HUES48 (cell line): ENCODE data around the gene ATRNL1.
"Not testable (repeated sequence)": the region's sequence is repeated elsewhere in the genome, so short reads cannot be mapped to it uniquely, and the experiment has no call there.

Experiments
- H3K27ac ChIP-seq: one replicate; pipeline ENCODE4 v1.7.0; 2013; ENCODE audit warnings: low read depth, low read length, inconsistent platforms
- H3K27me3 ChIP-seq: 2 replicates; pipeline ENCODE4 v1.6.1; 2013; ENCODE audit warnings: mild to moderate bottlenecking, low read length; ENCODE audit not compliant: control insufficient read depth, insufficient read depth
- H3K36me3 ChIP-seq: 2 replicates; pipeline ENCODE4 v1.6.1; 2013; ENCODE audit warnings: low read length; ENCODE audit not compliant: control insufficient read depth, insufficient read depth
- H3K4me1 ChIP-seq: 2 replicates; pipeline ENCODE4 v1.6.1; 2013; ENCODE audit warnings: mild to moderate bottlenecking, low read length; ENCODE audit not compliant: control insufficient read depth, insufficient read depth
- H3K4me3 ChIP-seq: 2 replicates; pipeline ENCODE4 v1.5.1; 2013; ENCODE audit warnings: mild to moderate bottlenecking, low read depth, low read length
- H3K9ac ChIP-seq: 2 replicates; pipeline ENCODE4 v1.6.1; 2013; ENCODE audit warnings: mild to moderate bottlenecking, low read depth, low read length, moderate library complexity
- H3K9me3 ChIP-seq: 2 replicates; pipeline ENCODE4 v1.6.1; 2013; ENCODE audit warnings: low read length; ENCODE audit not compliant: control insufficient read depth, insufficient read depth

ATRNL1 gene

DNA sequence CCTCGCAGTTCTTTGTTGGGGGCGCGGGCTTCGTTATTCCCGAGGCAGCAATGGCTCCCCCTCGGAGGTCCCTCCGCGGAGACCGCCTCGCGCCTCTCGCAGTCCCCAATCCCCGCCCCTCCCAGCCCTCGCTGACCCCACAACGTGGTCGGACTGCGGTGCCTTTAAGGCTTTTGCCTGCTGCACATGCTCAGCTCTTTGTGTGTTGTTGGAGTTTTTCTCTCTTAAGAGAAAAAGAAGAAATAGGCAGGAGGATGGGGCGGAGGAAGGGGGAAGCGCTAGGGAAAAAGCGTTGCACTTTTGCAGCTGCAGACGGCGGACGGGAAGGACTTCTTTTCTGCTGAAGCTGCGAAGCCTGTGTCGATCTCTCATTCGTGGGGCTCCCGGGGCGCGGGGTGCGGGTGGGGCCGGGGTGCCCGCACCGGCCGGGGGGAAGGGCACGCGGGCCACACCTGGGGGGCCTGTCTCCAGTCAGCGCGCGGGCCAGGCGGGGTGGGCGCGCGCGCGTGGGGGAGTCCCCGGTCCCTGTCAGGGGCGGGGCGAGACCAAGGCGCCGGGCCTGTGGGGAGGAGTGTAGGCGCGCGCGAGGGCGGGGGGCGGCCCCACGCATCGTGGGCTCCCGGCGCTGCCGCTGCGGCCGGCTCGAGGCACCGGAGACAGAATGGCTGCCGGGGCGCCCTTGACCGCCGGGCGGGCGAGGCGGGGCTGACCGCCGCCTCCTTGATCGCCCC, 445 bp upstream of the ATRNL1 start:
- Histone ChIP-seq H3K4me3 (peak overlapping the region; percentile 86), H3K36me3 (no peaks in the 10 kb centered on the region), H3K27ac (no peak overlapping the region), H3K27me3 (peaks cover 28% of the 10 kb centered on the region), H3K4me1 (peaks cover 32% of the 10 kb centered on the region), H3K9me3 (no peaks in the 10 kb centered on the region), H3K9ac (peak overlapping the region; percentile 70)

DNA sequence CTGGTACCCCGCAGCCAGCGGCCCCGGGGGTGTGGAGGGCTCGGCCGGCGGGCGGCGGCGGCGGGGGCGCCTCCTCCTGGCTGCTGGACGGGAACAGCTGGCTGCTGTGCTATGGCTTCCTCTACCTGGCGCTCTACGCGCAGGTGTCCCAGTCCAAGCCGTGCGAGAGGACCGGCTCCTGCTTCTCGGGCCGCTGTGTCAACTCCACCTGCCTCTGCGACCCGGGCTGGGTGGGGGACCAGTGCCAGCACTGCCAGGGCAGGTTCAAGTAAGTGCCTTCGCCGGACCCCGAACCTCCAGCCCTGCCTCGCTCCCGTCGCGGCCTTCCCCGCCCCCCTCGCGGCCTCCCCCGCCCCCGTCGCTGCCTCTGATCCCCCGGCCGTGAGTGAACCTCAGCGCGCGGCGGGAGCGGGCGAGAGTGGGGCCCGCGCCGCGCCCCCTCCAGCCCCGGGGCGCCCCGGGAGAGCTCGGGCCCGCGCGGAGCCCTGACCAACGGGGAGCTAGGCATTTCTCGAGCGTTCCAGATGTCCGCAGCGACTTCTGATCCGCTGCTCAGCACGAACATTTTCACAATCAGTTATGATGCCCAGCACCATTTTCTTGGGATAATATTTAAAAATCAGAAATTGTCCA, 727 bp downstream of the ATRNL1 start:
- Histone ChIP-seq H3K9ac (no peak overlapping the region), H3K4me3 (peak overlapping the region; percentile 86), H3K4me1 (peaks cover 32% of the 10 kb centered on the region), H3K9me3 (no peaks in the 10 kb centered on the region), H3K27me3 (peaks cover 28% of the 10 kb centered on the region), H3K36me3 (no peaks in the 10 kb centered on the region), H3K27ac (no peak overlapping the region)

DNA sequence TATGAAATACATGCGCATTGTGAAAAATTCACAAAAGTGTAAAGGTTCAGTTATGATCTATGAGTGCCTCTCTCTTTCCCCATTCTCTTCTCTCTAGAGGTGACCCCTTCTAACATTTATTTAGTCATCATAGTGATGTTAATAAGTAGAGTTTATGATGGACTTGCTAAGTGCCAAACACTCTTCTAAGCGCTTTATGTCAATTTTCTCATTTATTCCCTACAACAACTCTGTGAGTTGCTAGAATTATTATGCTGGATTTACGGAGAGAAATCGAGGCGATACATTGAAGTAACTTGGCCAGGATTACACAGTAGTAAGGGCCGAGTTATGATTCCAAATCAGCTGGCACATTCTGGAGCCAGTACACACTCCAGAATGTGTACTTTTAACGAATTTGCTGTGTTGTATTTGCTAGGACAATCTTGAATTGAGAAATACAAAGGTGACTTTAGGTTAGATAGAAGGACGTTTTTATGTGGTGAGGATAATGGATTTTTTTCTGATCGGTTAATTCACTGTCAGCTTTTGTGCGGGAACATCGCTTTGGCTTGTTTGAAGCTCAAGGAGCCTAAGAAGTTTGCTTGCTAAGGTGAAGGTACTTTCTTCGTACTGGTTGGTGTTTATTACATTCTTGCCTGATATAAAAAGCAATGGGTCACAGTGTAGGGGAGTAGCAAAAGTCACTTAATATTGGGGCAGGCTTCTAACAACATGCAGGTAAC, 1.4 kb downstream of the ATRNL1 start:
- H3K27me3 ChIP-seq: peaks cover 28% of the 10 kb centered on the region
- H3K36me3 ChIP-seq: no peaks in the 10 kb centered on the region
- peaks cover 32% of the 10 kb centered on the region for H3K4me1 ChIP-seq
- peak overlapping the region; percentile 86 for H3K4me3 ChIP-seq
- no peaks in the 10 kb centered on the region for H3K9me3 ChIP-seq
- H3K27ac ChIP-seq: no peak overlapping the region
- no peak overlapping the region for H3K9ac ChIP-seq

DNA sequence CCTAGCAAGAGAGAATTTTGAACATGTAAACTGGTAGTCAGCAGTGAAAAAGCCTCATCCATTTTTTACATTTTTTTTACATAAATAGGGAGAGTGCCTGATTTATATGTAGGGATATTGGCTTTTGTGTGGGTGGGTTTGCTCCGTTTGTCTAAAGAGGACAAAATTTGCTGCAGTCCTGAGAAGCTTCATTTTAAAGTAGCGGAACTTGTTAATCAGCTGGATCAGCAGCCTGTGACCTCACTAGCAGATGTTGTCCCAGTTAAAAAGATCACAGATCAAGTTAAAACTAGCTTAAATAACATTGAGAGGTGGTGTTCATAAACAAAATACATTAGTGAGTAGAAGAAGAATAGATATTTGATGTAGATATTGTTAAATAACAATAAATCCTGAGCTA, 2.6 kb downstream of the ATRNL1 start:
- H3K4me3 ChIP-seq: peak overlapping the region; percentile 36; the same call in 1 of the 2 replicates
- H3K36me3 ChIP-seq: no peaks in the 10 kb centered on the region
- no peaks in the 10 kb centered on the region for H3K9me3 ChIP-seq
- peaks cover 32% of the 10 kb centered on the region for H3K4me1 ChIP-seq
- peaks cover 28% of the 10 kb centered on the region for H3K27me3 ChIP-seq
- H3K9ac ChIP-seq: no peak overlapping the region
- no peak overlapping the region for H3K27ac ChIP-seq

DNA sequence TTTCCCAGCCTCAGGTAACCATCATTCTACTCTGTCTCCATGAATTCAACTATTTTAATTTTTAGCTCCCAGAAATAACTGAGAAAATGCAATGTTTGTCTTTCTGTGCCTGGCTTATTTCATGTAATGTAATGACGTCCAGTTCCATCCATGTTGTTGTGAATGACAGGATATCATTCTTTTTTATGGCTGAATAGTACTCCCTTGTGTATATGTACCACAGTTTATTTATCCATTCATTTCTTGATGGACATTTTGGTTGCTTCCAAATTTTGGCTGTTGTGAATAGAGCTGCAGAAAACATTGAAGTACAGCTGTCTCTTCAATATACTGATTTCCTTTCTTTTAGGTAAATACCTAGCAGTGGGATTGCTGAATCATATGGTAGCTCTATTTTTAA, 10.5 kb downstream of the ATRNL1 start:
- Histone ChIP-seq H3K9ac (no peak overlapping the region), H3K36me3 (no peaks in the 10 kb centered on the region), H3K4me1 (no peaks in the 10 kb centered on the region)

GRCh38 chr10:115105411-115105810, 12.2 kb downstream of the ATRNL1 start:
- peaks cover 32% of the 10 kb centered on the region for H3K9me3 ChIP-seq

More for the DNA sequence above, 10.5 kb downstream of the ATRNL1 start:
- Histone ChIP-seq H3K4me3 (no peak overlapping the region), H3K9me3 (peaks cover 32% of the 10 kb centered on the region), H3K27me3 (no peaks in the 10 kb centered on the region), H3K27ac (no peak overlapping the region)

DNA sequence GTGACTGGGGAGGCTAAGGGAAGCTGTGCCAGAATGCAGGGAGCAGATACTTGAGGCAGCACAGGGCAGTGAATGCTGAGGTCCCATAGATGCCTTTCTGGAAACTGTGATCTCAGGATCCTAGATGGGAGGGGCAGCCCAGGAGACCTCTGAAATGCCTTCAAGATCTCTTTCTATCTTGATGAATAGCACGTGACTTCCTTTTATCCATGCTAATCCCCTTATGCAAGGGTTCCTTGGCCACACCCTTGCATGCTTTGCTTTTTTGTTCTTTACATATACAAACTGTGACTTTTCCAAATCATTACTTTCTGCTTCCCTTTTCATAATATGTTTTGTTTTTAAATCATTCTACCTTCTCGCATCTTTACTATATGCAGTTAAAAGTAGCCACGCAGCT, 14.7 kb downstream of the ATRNL1 start:
- no peaks in the 10 kb centered on the region for H3K27me3 ChIP-seq
- H3K27ac ChIP-seq: no peak overlapping the region
- no peaks in the 10 kb centered on the region for H3K4me1 ChIP-seq
- H3K36me3 ChIP-seq: no peaks in the 10 kb centered on the region
- H3K4me3 ChIP-seq: no peak overlapping the region
- no peak overlapping the region for H3K9ac ChIP-seq
- H3K9me3 ChIP-seq: peaks cover 32% of the 10 kb centered on the region

More at GRCh38 chr10:115105411-115105810, 12.2 kb downstream of the ATRNL1 start:
- not testable (repeated sequence) for H3K4me3 ChIP-seq, H3K9ac ChIP-seq, H3K27me3 ChIP-seq, H3K36me3 ChIP-seq, H3K4me1 ChIP-seq, H3K27ac ChIP-seq

DNA sequence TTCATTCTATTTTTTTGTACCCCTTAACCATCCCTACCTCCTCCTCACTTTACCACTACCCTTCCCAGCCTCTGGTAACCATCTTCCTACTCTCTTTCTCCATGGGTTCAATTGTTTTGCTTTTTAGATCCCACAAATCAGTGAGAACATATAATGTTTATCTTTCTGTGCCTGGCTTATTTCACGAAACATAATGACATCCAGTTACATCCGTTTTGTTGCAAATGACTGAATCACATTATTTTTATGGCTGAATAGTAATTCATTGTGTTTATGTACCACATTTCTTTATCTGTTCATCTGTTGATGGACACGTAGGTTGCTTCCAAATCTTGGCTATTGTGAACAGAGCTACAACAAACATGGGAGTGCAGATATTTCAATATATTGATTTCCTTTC, 24.1 kb downstream of the ATRNL1 start:
- Histone ChIP-seq H3K4me3 (no peak overlapping the region), H3K9ac (no peak overlapping the region), H3K27me3 (no peaks in the 10 kb centered on the region), H3K4me1 (no peaks in the 10 kb centered on the region), H3K27ac (no peak overlapping the region), H3K36me3 (no peaks in the 10 kb centered on the region), H3K9me3 (0 out of 2 replicates have a peak, but pooled peaks cover 5% of the 10 kb centered on the region)

DNA sequence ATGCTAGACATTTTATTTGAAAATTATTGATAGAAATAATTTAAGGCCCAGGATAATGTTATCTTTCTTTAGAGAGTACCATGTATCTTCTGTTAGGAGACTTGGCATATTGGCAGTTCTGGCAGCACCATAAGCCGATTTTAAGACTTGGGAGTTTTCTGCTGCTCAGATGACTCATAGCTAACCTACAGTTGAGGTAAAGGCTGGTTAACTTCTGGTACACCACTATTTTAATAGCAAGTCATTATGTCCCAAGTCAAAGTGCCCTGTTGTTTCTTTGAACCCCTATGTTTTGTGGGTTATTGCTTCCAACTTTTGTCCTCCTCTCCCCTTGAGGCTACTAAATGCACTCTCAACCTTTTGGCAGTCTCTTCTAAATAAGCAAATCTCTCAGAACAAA, 25.2 kb downstream of the ATRNL1 start:
- Histone ChIP-seq H3K36me3 (no peaks in the 10 kb centered on the region), H3K27me3 (no peaks in the 10 kb centered on the region), H3K4me1 (no peaks in the 10 kb centered on the region), H3K4me3 (no peak overlapping the region), H3K27ac (no peak overlapping the region), H3K9me3 (no peaks in the 10 kb centered on the region), H3K9ac (no peak overlapping the region)

- Histone ChIP-seq H3K4me1 (no peaks in the 10 kb centered on the region), H3K27ac (no peak overlapping the region), H3K9ac (no peak overlapping the region), H3K27me3 (no peaks in the 10 kb centered on the region), H3K36me3 (no peaks in the 10 kb centered on the region), H3K9me3 (no peaks in the 10 kb centered on the region), H3K4me3 (no peak overlapping the region)
Measured at GRCh38 chr10:115125505-115125904, 32.3 kb downstream of the ATRNL1 start.

- Histone ChIP-seq H3K4me3 (no peak overlapping the region), H3K36me3 (no peaks in the 10 kb centered on the region), H3K9ac (no peak overlapping the region), H3K27me3 (no peaks in the 10 kb centered on the region), H3K4me1 (no peaks in the 10 kb centered on the region), H3K9me3 (no peaks in the 10 kb centered on the region), H3K27ac (no peak overlapping the region)
Measured at GRCh38 chr10:115129752-115130151, 36.6 kb downstream of the ATRNL1 start.
